ENCODE data around the gene TPRX2. TPM values are rescaled to one million over a fixed set of nuclear protein-coding genes. Genes with fewer than 3 reads are reported as not detected.
A peak's percentile ranks its signal among the peaks of the same experiment; 100 is the strongest.

Gene TPRX2
- total RNA-seq, 1 donor from 2014 or later = not detected

- H3K27me3 ChIP-seq (ENCODE audit: control insufficient read depth, insufficient read depth, low read length) = no peaks in the 10 kb centered on the region
- FAIRE-seq (no peak), DNase-seq (ENCODE audit: low read depth) (no peak)
- TF ChIP-seq CTCF (IDR thresholded peaks at IDR 0.05; ENCODE audit: insufficient read depth, low read length, severe bottlenecking) = no peak
- H3K4me3 ChIP-seq (ENCODE audit: low read depth, low read length) = no peak overlapping the region
- H3K36me3 ChIP-seq (ENCODE audit: control insufficient read depth, insufficient read depth, low read length) = no peaks in the 10 kb centered on the region
These were observed 32.5 kb downstream of the TPRX2 start for GRCh38 chr19:47891622-47891922.

- no peak overlapping the region for H3K4me3 ChIP-seq (ENCODE audit: low read depth, low read length)
- no peak for FAIRE-seq
These were observed 33.1 kb downstream of the TPRX2 start for GRCh38 chr19:47891923-47892666.

GRCh38 chr19:47895165-47895782, 36.2 kb downstream of the TPRX2 start:
- no peaks in the 10 kb centered on the region for H3K36me3 ChIP-seq (ENCODE audit: control insufficient read depth, insufficient read depth, low read length)
- no peak for TF ChIP-seq CTCF (IDR thresholded peaks at IDR 0.05; ENCODE audit: insufficient read depth, low read length, severe bottlenecking)
- FAIRE-seq (no peak), DNase-seq (ENCODE audit: low read depth) (no peak)
- no peak overlapping the region for H3K4me3 ChIP-seq (ENCODE audit: low read depth, low read length)
- no peaks in the 10 kb centered on the region for H3K27me3 ChIP-seq (ENCODE audit: control insufficient read depth, insufficient read depth, low read length)

More at GRCh38 chr19:47891923-47892666, 33.1 kb downstream of the TPRX2 start:
- no peak for TF ChIP-seq CTCF (IDR thresholded peaks at IDR 0.05; ENCODE audit: insufficient read depth, low read length, severe bottlenecking)
- Histone ChIP-seq H3K36me3 (ENCODE audit: control insufficient read depth, insufficient read depth, low read length) (no peaks in the 10 kb centered on the region), H3K27me3 (ENCODE audit: control insufficient read depth, insufficient read depth, low read length) (no peaks in the 10 kb centered on the region)
- peak; percentile 5 for DNase-seq (ENCODE audit: low read depth)

GRCh38 chr19:47896019-47896418, 37.0 kb downstream of the TPRX2 start:
- H3K27me3 ChIP-seq (ENCODE audit: control insufficient read depth, insufficient read depth, low read length) = no peaks in the 10 kb centered on the region
- no peak for TF ChIP-seq CTCF (IDR thresholded peaks at IDR 0.05; ENCODE audit: insufficient read depth, low read length, severe bottlenecking)
- FAIRE-seq = no peak
- no peaks in the 10 kb centered on the region for H3K36me3 ChIP-seq (ENCODE audit: control insufficient read depth, insufficient read depth, low read length)
- DNase-seq (ENCODE audit: low read depth) = no peak
- no peak overlapping the region for H3K4me3 ChIP-seq (ENCODE audit: low read depth, low read length)

GRCh38 chr19:47896773-47897172, 37.7 kb downstream of the TPRX2 start:
- TF ChIP-seq CTCF (IDR thresholded peaks at IDR 0.05; ENCODE audit: insufficient read depth, low read length, severe bottlenecking) = no peak
- no peak for DNase-seq (ENCODE audit: low read depth)
- no peaks in the 10 kb centered on the region for H3K36me3 ChIP-seq (ENCODE audit: control insufficient read depth, insufficient read depth, low read length)
- no peaks in the 10 kb centered on the region for H3K27me3 ChIP-seq (ENCODE audit: control insufficient read depth, insufficient read depth, low read length)
- FAIRE-seq = no peak
- no peak overlapping the region for H3K4me3 ChIP-seq (ENCODE audit: low read depth, low read length)
